Measurements from ENCODE around the gene POLA1. TPM values are rescaled to one million over a fixed set of nuclear protein-coding genes. Genes with fewer than 3 reads are reported as not detected.
"Not testable (repeated sequence)": the region's sequence is repeated elsewhere in the genome, so short reads cannot be mapped to it uniquely, and the experiment has no call there.

POLA1 gene
- total RNA-seq, result 8.0 TPM
- long read RNA-seq, full-length matches to known transcripts, result 1 of 6 reads
- long read RNA-seq, partial matches to known transcripts, result 2 of 6 reads
- long read RNA-seq, other reads (novel, unspliced or antisense), result 3 of 6 reads

GRCh38 chrX:24693453-24694202 lies at the start of gene POLA1:
POLA1 (plus strand) TSS chrX:24693918; CDS start chrX:24693962, 44 bp downstream.
- intact Hi-C loops (cut with micrococcal nuclease), result no loop called here
- peak; percentile 100 for ATAC-seq
- peak; percentile 94 for DNase-seq

- intact Hi-C loops (cut with micrococcal nuclease), result no loop called here
- DNase-seq (no peak), ATAC-seq (no peak)
Measured at GRCh38 chrX:24646006-24646405, 47.7 kb upstream of the POLA1 start.

- intact Hi-C loops (cut with micrococcal nuclease), result no loop called here
- ATAC-seq, result peak; percentile 64
- no peak for DNase-seq
Measured at GRCh38 chrX:24646745-24647182, 47.0 kb upstream of the POLA1 start.

- DNase-seq (peak; percentile 69), ATAC-seq (peak; percentile 100)
- intact Hi-C loops (cut with micrococcal nuclease), result no loop called here
Measured at GRCh38 chrX:24647257-24648058, 46.3 kb upstream of the POLA1 start, which contains the start of gene PCYT1B. PCYT1B (minus strand) TSS chrX:24647347; CDS start chrX:24647105, 242 bp downstream.

GRCh38 chrX:24648495-24648894 lies 45.2 kb upstream of the POLA1 start:
- no peak for DNase-seq
- intact Hi-C loops (cut with micrococcal nuclease), result no loop called here
- no peak for ATAC-seq

- intact Hi-C loops (cut with micrococcal nuclease), result no loop called here
- no peak for ATAC-seq
Measured at GRCh38 chrX:24651783-24652182, 41.9 kb upstream of the POLA1 start.

GRCh38 chrX:24655679-24656078 lies 38.0 kb upstream of the POLA1 start:
- DNase-seq; ATAC-seq; intact Hi-C loops (cut with micrococcal nuclease): not testable (repeated sequence)

More at GRCh38 chrX:24651783-24652182, 41.9 kb upstream of the POLA1 start:
- DNase-seq, result no peak

- ATAC-seq, result no peak
- intact Hi-C loops (cut with micrococcal nuclease), result no loop called here
- no peak for DNase-seq
Measured at GRCh38 chrX:24657671-24658386, 35.9 kb upstream of the POLA1 start.

GRCh38 chrX:24658421-24658820 lies 35.3 kb upstream of the POLA1 start:
- no peak for ATAC-seq
- intact Hi-C loops (cut with micrococcal nuclease), result no loop called here
- no peak for DNase-seq

- ATAC-seq, result no peak
- intact Hi-C loops (cut with micrococcal nuclease), result no loop called here
- DNase-seq, result no peak
Measured at GRCh38 chrX:24659106-24659505, 34.6 kb upstream of the POLA1 start.

GRCh38 chrX:24659646-24660045 lies 34.1 kb upstream of the POLA1 start:
- ATAC-seq, result no peak
- intact Hi-C loops (cut with micrococcal nuclease), result no loop called here
- no peak for DNase-seq

GRCh38 chrX:24661292-24661691 lies 32.4 kb upstream of the POLA1 start:
- intact Hi-C loops (cut with micrococcal nuclease), result no loop called here
- DNase-seq (no peak), ATAC-seq (no peak)

- peak; percentile 68 for ATAC-seq
- intact Hi-C loops (cut with micrococcal nuclease), result no loop called here
- no peak for DNase-seq
Measured at GRCh38 chrX:24662352-24662751, 31.4 kb upstream of the POLA1 start.

- DNase-seq (no peak), ATAC-seq (peak; percentile 22)
- intact Hi-C loops (cut with micrococcal nuclease), result no loop called here
Measured at GRCh38 chrX:24668111-24668510, 25.6 kb upstream of the POLA1 start.

GRCh38 chrX:24672701-24673190 lies 21.0 kb upstream of the POLA1 start:
- intact Hi-C loops (cut with micrococcal nuclease), result no loop called here
- no peak for ATAC-seq
- DNase-seq, result no peak

GRCh38 chrX:24673424-24673823 lies 20.3 kb upstream of the POLA1 start:
- ATAC-seq, result no peak

GRCh38 chrX:24676403-24677024 lies 17.2 kb upstream of the POLA1 start:
- ATAC-seq (no peak), DNase-seq (no peak)
- intact Hi-C loops (cut with micrococcal nuclease), result no loop called here

More at GRCh38 chrX:24673424-24673823, 20.3 kb upstream of the POLA1 start:
- intact Hi-C loops (cut with micrococcal nuclease), result no loop called here
- DNase-seq, result no peak

- intact Hi-C loops (cut with micrococcal nuclease), result no loop called here
- no peak for ATAC-seq
- no peak for DNase-seq
Measured at GRCh38 chrX:24682739-24683432, 10.8 kb upstream of the POLA1 start.

Data from left ventricle myocardium superior (tissue), 1 donor.